Activated CD8-positive, alpha-beta memory T cell treated with anti-CD3 and anti-CD28 coated beads for 24 hours (primary cell): ENCODE results near the gene NUP153.

ENCODE experiments used
- DNase-seq: peaks from one replicate; pipeline ENCODE4 v3.0.0-alpha.2; 2020

The NUP153 gene

DNA sequence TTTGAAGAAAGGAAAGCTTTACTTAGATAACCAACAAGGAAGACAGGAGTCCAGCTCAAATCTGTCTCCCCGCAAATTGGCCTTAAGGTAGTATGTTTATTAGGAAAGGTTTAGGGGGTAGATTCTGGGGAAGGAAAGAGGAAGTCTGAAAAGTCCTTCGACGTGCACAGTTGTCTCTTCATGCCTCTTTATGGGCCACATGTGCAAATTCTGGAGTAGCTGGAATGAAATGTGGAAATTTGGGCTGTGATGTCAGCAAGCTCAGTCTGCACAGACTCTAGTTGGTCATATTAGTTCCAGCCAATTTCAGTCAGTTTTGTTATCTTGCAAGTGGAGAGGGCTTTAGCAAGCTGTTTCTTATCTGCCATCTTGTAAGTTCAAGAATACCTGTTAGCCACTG is 50.1 kb downstream of the NUP153 start:
- DNase-seq: no peak

- DNase-seq: no peak
Observed at GRCh38 chr6:17656092-17656491, 50.6 kb downstream of the NUP153 start.

- no peak for DNase-seq
Observed at GRCh38 chr6:17653198-17653882, 53.4 kb downstream of the NUP153 start.

DNA sequence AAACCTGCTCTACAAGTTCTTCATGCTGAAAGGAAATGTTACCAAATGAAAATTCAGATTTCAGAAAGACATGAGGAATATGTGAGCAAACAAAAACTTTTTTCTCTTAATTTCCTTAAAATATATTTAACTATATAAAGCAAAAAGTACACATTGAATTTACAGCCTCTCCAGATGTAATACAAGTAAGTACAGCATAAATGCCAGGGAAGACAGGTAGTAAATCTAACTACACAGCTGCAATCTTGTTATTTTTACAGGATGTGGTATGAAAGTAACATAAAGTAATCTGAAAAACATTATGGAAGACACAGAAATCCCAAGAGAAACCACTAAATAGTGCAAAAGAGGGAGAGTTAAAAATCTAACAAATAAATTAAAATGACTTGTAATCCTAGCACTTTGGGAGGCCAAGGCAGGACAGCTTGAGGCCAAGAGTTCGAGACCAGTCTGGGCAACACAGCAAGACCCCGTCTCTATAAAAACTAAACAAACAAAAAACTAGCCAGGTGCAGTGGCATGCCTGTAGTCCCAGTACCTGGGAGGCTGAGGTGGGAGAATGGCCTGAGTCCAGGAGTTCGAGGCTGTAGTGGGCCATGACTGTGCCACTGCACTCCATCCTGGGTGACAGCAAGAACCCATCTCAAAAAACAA is 55.9 kb downstream of the NUP153 start:
- DNase-seq: no peak

GRCh38 chr6:17648745-17649144 is 58.0 kb downstream of the NUP153 start:
- no peak for DNase-seq

DNA sequence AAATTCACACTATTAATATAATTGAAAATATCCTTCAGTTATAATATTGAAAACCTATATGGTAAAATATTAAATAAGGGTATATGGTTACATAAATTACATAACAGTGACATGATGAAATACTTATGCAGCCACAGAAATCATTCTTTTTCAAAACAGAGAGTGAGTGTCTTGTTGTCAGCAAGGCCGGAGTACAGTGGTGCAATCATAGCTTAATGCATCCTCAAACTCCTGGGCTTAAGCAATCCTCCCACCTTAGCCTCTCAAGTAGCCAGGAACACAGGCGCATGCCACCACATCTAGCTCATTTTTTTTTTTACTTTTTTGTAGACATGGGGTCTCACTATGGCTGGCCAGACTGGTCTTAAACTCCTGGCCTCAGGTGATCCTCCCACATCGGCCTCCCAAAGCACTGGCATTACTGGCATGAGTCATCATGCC is 66.2 kb downstream of the NUP153 start:
- no peak for DNase-seq

DNA sequence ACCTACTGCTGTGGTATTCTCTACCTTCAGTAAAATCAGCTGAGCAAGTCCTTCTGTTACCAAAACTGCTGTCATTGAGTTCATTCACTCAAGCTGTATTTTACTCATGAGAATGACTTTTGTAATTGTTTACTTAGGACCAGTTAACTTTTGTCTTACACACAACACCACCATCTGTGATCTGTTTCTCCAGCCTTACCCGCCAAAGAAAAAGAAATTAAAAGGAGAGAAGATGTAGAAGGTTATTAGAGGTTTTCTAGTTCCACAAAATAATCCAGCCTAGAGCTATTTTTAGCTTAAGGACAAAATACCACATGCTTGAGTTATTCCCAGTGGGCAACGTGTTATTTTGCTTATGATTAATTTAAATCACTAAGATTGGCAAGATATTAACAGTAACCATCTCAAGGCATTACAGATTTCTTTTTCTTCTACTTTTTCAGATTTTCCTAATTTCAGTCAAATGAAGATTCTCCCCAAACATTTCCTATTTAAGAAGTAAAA is 68.5 kb downstream of the NUP153 start:
- no peak for DNase-seq

DNA sequence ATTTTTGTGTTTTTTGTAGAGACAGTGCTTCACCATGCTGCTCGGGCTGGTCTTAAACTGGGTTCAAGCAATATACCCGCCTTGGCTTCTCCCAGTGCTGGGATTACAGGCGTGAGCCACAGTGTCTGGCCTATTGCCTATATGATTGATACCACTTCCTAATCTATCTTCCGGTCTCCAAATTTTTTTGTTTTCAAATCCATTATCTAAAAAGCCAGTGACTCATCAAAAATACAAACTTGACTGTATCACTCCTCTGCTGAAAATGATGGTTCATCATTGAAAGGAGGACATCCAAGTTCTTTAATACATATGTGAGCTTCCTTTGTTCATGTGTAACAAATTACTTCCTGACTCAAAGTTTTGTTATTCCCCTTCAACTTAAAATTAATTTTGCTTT is 71.2 kb downstream of the NUP153 start:
- no peak for DNase-seq

DNA sequence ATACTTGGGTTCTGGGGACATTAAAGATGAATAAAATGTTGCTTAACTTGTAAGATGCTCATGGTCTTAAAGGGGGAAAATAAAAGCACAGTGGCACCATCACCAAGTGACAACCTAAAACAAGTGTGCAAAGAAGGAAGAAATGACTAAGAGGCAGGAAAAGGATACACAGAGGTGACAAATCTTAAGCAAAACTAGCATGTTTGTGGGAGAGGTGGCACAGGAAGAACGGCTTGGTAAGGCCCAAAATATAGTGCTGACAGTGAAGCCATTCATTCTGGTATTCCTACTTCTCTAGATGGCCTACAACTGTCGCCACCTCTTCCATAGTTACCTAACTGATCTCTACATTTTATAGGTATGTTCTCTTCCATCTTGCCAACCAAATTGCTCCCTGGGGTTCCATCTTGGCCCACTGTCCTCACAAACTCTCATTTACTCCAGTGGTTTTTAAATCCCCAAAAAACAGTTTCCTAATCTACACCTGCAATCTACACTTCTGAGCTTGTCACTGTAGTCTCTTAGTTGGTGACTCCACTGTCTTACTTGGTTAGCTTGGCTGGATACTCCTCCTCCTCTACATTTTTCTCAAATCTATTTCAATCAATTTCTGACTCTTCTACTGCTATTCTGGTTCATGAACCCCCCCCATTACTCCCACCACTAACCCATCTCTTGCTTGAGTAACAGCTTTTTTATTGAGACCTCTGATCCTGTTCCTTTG is 73.1 kb downstream of the NUP153 start:
- no peak for DNase-seq

DNA sequence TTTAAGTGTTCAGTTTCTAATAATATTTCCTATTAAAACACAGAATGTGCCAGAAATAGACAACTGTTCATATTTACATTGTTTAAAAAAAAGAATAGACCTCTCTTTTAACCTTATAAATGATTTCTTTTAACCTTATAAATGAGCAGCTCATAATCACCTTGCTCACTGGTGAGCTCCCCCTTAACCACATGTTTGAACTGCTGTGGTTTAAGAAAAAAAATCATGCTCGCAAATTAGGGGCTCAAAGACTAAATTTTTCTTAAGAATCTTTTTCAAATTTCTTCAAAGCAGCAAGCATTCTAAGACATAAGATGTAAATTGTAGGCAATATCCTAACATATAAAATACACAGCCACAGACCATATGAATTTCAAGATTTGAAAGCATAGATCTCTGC is 73.8 kb downstream of the NUP153 start:
- DNase-seq: no peak

DNA sequence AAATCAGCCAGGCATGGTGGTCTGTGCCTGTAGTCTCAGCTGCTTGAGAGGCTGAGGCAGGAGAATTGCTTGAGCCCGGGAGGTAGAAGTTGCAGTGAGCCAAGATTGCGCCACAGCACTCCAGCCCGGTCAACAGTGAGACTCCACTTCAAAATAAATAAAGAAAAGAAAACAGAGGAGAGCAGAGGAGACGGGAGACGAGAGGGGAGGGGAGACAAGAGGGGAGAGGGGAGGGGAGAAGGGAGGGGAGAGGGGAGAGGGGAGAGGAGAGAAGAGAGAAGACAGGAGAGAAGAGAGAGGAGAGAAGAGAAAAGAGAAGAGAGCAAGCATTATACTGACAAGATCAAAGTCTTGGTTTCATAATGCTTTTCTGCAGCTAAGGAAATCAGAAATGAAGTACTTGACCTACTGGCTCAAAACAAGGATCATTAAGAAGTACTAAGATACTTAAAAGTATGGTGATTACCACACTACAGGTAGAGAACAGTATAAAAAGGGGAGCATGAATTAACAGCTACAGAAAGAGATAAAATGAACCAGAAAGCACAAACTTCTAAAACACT is 76.1 kb downstream of the NUP153 start:
- DNase-seq: no peak

DNA sequence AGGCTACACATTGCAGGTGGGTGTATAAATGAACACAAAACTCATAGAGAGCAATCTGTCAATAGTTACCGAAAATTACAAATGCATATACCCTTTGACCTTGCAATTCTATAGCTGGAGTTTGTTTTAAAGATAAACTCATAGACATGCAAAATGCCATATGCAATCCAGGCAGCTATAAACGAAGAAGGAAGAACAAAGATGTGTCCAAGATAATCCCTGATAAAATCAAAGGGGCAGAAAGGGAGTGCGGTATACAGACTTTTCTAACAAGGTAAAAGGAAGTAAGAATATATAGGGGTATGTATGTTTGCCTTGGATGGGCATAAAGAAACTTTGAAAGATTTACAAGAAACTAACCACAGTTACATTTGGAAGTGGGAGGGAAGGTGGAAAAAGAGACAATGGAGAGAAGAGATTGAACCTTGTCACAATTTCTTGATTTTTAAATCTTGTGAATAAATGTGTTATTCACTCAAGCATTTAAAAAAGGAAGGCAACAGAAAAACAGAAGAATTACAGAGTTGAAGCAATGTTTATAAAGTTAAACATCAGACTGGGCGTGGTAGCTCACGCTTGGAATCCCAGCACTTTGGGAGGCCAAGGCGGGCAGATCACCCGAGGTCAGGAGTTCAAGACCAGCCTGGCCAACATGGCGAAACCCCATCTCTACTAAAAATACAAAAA is 76.8 kb downstream of the NUP153 start:
- DNase-seq: no peak

DNA sequence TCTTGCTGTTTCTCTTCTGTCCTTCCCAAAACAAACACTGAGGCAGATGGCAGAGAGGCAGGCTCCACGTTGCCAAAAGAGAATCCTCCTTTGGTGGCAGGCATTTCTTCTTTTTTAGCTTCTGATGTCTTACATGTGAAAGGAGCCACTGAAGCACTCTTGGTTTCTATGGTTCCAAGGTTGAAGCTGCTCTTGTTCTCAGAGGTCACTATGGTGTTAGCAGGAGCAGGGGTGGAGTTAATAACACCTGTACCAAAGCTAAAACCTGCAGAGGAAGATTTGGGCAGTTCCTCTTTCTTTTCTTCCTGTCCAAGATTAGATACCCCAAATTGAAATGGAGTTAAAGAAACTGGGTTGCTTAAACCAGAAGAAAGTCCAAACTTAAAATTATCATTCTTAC is 77.9 kb downstream of the NUP153 start:
- no peak for DNase-seq

DNA sequence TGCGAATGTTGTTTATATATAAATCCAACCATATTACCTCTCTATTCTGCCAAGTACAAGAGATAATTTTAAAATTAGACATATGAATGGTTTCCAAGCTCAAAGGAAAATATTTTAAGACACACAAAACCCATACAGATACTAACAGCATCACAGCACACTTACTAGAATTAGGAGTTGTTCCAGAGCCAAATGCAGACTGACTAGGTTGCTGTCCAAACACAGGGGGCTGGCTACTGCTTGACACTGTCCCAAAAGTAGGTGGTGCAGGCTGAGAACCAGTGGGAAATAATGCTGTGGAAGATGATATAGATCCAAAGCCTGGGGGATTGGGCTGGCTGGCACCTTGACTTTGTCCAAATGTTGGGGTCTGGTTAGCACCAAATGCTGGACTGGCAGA is 82.3 kb downstream of the NUP153 start:
- no peak for DNase-seq

- no peak for DNase-seq
Observed at GRCh38 chr6:17622144-17622543, 84.6 kb downstream of the NUP153 start.

- DNase-seq: no peak
Observed at GRCh38 chr6:17621003-17621402, 85.7 kb downstream of the NUP153 start.

DNA sequence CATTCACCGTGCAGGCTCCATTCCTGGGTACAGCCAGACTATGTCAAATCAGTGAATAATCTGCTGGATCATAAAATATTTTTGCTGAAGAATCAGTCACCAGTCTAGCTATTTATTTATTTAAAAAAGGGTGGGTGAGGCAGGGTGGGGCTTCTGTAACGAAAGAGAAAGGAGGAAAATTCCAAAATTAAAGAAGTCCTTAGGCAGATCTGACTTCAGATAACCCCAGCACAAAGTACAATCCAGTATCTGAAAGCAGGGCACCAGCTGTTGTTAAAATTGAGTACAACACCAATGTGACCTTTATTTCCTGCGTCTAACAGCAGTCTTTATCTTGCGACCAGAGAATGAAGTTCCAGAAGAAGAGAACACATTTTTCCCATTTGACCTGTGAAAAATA is 90.9 kb downstream of the NUP153 start:
- DNase-seq: no peak

DNA sequence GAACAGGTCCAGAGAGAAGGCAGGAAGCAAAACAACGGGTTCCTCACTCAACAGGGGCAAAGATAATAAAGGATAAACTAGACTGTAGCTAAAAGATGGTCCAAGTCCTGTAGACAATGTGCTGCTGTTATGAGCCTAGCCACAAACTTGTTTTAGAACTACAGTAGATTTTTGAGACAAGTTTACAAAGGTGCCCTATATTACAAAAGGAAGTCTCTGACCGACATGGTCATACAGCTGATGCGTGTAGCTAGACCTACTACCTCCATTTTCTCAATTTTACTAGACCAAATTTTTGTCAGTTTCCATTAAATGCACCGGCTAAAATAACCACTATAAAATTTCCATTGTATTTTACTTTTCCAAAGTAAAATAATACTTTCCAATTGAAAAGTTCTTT is 94.7 kb downstream of the NUP153 start:
- no peak for DNase-seq

DNA sequence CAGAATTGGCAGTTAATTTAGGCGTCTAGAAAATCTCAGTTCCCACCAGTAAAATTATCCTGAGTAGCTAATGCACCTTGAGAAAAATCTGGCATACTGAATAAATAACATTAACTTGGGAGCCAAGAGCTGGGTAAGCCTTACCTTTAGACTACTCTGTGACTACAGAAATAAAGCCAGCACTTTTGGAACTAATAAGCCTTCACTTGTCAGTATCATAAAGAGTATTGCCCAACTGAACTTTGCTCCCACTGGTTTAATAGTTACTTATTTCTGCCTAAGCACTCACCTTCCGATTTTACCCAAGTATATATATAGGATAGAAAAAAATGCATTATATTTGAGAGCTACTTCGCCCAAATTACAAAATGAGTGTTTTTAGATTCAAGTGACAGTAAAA is 95.9 kb downstream of the NUP153 start:
- no peak for DNase-seq

GRCh38 chr6:17606606-17607005 is 100.1 kb downstream of the NUP153 start:
- no peak for DNase-seq

DNA sequence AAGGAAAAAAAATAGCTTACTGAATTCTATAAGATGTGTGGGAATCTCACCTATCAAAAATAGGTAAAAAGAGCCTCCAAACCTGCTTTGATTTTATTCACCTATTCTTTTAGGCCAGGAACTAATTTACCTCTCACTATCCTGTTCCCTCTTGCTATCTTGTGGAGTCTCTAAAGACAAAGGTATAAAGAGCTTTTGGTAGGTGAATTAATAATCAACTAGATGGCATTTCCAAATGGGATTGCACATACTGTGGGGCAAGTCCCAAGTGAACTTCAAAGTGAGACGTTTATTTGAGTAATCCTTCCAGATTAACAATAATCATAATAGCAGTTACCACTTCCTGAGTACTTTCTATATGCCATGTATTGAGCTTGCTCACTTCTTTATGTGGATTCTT is 103.8 kb downstream of the NUP153 start:
- DNase-seq: no peak

- no peak for DNase-seq
Observed at GRCh38 chr6:17601386-17601703, 105.4 kb downstream of the NUP153 start.
